T-helper 2 cell treated with Interferon-gamma antibody and Interleukin-4, amounts not matched to agents 5 μg/mL and 100 μg/mL, for 36 hours (primary cell): Measurements from ENCODE around the gene AGTPBP1.
A peak's percentile ranks its signal among the peaks of the same experiment; 100 is the strongest.
"Not testable (repeated sequence)": the region's sequence is repeated elsewhere in the genome, so short reads cannot be mapped to it uniquely, and the experiment has no call there.

Source experiments
- DNase-seq: peaks from one replicate; pipeline ENCODE4 v3.0.0; 2021; ENCODE audit warnings: low spot score
- H3K27ac Mint-ChIP-seq: one replicate; pipeline ENCODE4 v1.8.0; 2021; ENCODE audit warnings: mild to moderate bottlenecking, mixed read lengths
- H3K27me3 Mint-ChIP-seq: one replicate; pipeline ENCODE4 v1.8.0; 2021; ENCODE audit warnings: low read depth, mixed read lengths
- H3K36me3 Mint-ChIP-seq: one replicate; pipeline ENCODE4 v1.8.0; 2021; ENCODE audit warnings: low read depth, mixed read lengths
- H3K4me1 Mint-ChIP-seq: one replicate; pipeline ENCODE4 v1.8.0; 2021; ENCODE audit warnings: low read depth, mixed read lengths
- H3K4me3 Mint-ChIP-seq: one replicate; pipeline ENCODE4 v1.8.0; 2022; ENCODE audit warnings: mild to moderate bottlenecking, moderate library complexity, mixed read lengths
- H3K9me3 Mint-ChIP-seq: one replicate; pipeline ENCODE4 v1.8.0; 2021; ENCODE audit warnings: mixed read lengths

AGTPBP1 gene

DNA sequence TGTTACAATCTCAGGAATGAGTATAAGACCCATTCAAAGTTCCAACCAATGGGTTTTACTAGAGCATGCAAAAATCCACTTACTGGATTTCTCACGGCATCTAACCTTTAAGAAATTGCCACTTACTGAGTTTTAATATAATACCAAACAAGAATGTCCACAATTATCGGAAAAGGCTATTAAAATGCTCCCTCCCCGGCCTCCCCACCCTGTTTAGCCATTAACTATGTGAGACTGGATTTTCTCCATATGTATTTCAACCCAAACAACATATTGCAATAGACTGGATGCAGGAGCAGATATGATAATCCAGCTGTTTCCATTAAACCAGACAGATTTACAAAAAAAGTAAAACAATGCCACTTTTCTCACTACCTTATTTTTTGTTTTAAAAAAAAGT, 4.1 kb downstream of the AGTPBP1 start:
- Mint-ChIP-seq H3K27ac (no peak overlapping the region), H3K27me3 (no peaks in the 10 kb centered on the region), H3K9me3 (no peaks in the 10 kb centered on the region), H3K4me3 (no peak overlapping the region), H3K4me1 (peaks cover 35% of the 10 kb centered on the region), H3K36me3 (peaks cover 7% of the 10 kb centered on the region)
- no peak for DNase-seq

GRCh38 chr9:85730916-85731630, 10.7 kb downstream of the AGTPBP1 start:
- Mint-ChIP-seq H3K27me3 (no peaks in the 10 kb centered on the region), H3K36me3 (peaks cover 18% of the 10 kb centered on the region), H3K9me3 (no peaks in the 10 kb centered on the region), H3K4me3 (no peak overlapping the region), H3K4me1 (peaks cover 51% of the 10 kb centered on the region), H3K27ac (no peak overlapping the region)
- no peak for DNase-seq

DNA sequence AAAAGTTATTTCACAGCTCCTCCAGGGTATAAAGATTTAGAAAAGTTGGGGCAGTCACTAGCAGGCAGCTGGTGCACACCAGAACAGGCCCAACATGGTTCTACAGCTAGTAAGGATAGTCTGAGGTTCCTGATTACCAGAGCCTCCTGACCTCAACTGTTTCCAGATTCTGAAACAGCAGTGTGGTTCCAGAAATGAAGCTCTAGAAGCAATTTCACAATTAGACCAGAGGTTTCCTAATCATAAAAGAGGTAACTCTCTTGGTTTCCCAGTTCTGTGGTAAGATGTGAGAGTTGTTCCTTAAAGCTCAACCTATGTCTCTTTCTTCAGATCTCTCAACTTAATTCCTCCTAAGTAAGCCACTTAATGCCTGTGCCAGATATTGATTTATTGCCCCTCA, 11.9 kb downstream of the AGTPBP1 start:
- Mint-ChIP-seq H3K27me3 (no peaks in the 10 kb centered on the region), H3K4me1 (peaks cover 50% of the 10 kb centered on the region), H3K27ac (no peak overlapping the region), H3K36me3 (peaks cover 20% of the 10 kb centered on the region), H3K4me3 (no peak overlapping the region), H3K9me3 (no peaks in the 10 kb centered on the region)
- no peak for DNase-seq

DNA sequence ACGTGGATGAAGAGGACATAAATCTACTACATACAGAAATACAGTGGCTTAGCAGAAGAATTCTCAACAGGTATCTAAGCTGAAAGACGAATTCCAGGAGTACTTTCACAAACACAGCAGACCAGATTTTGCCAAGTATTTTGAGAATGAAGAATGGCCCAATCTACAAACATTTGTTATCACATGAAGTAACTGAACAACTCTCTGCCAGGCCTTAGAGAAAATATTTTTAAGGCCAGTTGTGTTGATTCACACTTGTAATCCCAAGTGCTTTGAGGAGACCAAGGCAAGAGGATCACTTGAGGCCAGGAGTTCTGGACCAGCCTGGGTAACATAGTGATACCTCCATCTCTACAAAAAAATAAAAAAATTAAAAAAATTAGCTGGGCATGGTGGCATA, 14.3 kb downstream of the AGTPBP1 start:
- Mint-ChIP-seq H3K9me3 (no peaks in the 10 kb centered on the region), H3K27ac (no peak overlapping the region), H3K36me3 (peaks cover 27% of the 10 kb centered on the region), H3K27me3 (no peaks in the 10 kb centered on the region), H3K4me3 (no peak overlapping the region), H3K4me1 (peaks cover 44% of the 10 kb centered on the region)
- no peak for DNase-seq

DNA sequence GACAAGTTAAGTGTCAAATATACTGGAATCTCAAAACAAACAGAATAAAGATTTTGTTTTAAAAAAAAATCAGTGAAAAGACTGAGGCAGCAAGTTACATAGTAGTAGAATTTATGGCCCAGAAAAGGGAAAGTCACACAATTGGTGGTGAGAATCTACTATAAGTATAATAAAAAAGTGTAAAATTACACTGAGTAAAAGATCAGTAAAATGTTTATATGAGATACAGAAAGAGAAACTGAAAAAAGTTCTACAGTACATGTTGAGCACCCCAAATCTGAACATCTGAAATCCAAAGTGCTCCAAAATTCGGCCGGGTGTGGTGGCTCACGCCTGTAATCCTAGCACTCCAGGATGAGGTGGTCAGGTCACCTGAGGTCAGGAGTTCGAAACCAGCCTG, 15.0 kb downstream of the AGTPBP1 start:
- Mint-ChIP-seq H3K4me1 (peaks cover 43% of the 10 kb centered on the region), H3K36me3 (peaks cover 33% of the 10 kb centered on the region), H3K9me3 (peaks cover 4% of the 10 kb centered on the region), H3K27me3 (no peaks in the 10 kb centered on the region), H3K4me3 (no peak overlapping the region), H3K27ac (no peak overlapping the region)
- DNase-seq: no peak

DNA sequence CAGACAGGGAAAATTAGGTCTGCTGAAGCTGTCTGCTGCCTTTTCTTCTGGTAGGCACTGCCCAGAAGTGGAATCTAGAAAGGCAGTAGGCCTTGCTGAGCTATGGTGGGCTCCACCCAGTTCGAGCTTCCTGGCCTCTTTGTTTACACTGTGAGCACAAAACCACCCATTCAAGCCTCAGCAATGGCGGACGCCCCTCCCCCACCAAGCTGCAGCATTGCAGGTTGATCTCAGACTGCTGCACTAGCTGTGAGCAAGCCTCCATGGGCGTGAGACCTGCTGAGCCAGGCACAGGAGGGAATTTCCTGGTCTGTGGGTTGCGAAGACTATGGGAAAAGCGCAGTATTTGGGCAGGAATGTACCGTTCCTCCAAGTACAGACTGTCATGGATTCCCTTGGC, 18.5 kb downstream of the AGTPBP1 start:
- Mint-ChIP-seq H3K9me3 (peaks cover 17% of the 10 kb centered on the region), H3K27ac (peak overlapping the region; percentile 41), H3K4me1 (peaks cover 34% of the 10 kb centered on the region), H3K27me3 (no peaks in the 10 kb centered on the region), H3K36me3 (peaks cover 44% of the 10 kb centered on the region), H3K4me3 (no peak overlapping the region)
- no peak for DNase-seq

DNA sequence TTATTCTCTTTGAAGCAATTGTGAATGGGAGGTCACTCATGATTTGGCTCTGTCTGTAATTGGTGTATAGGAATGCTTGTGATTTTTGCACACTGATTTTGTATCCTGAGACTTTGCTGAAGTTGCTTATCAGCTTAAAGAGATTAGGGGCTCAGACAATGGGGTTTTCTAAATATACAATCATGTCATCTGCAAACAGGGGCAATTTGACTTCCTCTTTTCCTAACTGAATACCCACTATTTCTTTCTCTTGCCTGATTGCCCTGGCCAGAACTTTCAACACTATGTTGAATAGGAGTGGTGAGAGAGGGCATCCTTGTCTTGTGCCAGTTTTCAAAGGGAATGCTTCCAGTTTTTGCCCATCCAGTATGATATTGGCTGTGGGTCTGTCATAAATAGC, 22.3 kb downstream of the AGTPBP1 start:
- Mint-ChIP-seq H3K36me3 (peaks cover 39% of the 10 kb centered on the region), H3K4me1 (peaks cover 30% of the 10 kb centered on the region), H3K9me3 (peaks cover 20% of the 10 kb centered on the region)
- not testable (repeated sequence) for H3K4me3 Mint-ChIP-seq, DNase-seq, H3K27me3 Mint-ChIP-seq, H3K27ac Mint-ChIP-seq

DNA sequence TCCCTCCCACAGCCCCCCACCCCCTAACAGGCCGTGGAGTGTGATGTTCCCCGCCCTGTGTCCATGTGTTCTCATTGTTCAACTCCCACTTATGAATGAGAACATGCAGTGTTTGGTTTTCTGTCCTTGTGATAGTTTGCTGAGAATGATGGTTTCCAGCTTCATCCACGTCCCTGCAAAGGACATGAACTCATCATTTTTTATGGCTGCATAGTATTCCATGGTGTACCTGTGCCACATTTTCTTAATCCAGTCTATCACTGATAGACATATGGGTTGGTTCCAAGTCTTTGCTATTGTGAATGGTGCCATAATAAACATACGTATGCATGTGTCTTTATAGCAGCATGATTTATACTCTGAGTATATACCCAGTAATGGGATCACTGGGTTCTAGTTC, 23.9 kb downstream of the AGTPBP1 start:
- Mint-ChIP-seq H3K4me1 (peaks cover 22% of the 10 kb centered on the region), H3K36me3 (peaks cover 28% of the 10 kb centered on the region), H3K9me3 (peaks cover 20% of the 10 kb centered on the region)
- not testable (repeated sequence) for DNase-seq, H3K27ac Mint-ChIP-seq, H3K27me3 Mint-ChIP-seq, H3K4me3 Mint-ChIP-seq

DNA sequence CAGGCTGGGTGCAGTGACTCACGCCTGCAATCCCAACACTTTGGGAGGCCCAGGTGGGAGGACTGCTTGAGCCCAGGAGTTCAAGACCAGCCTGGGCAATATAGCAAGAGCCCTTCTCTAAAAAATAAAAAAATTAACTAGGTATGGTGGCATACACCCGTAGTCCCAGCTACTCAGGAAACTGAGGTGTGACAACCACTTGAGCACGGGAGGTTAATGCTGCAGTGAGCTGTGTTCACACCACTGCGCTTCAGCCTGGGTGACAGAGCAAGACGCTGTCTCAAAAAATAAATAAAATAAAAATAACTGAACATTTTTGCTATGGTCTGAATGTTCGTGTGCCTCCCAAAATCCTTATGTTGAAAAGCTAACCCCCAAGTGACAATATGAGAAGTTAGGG, 24.5 kb downstream of the AGTPBP1 start:
- H3K9me3 Mint-ChIP-seq: peaks cover 18% of the 10 kb centered on the region
- no peak overlapping the region for H3K27ac Mint-ChIP-seq
- H3K4me3 Mint-ChIP-seq: no peak overlapping the region
- no peaks in the 10 kb centered on the region for H3K27me3 Mint-ChIP-seq
- H3K4me1 Mint-ChIP-seq: peaks cover 22% of the 10 kb centered on the region
- DNase-seq: no peak
- H3K36me3 Mint-ChIP-seq: peaks cover 23% of the 10 kb centered on the region

DNA sequence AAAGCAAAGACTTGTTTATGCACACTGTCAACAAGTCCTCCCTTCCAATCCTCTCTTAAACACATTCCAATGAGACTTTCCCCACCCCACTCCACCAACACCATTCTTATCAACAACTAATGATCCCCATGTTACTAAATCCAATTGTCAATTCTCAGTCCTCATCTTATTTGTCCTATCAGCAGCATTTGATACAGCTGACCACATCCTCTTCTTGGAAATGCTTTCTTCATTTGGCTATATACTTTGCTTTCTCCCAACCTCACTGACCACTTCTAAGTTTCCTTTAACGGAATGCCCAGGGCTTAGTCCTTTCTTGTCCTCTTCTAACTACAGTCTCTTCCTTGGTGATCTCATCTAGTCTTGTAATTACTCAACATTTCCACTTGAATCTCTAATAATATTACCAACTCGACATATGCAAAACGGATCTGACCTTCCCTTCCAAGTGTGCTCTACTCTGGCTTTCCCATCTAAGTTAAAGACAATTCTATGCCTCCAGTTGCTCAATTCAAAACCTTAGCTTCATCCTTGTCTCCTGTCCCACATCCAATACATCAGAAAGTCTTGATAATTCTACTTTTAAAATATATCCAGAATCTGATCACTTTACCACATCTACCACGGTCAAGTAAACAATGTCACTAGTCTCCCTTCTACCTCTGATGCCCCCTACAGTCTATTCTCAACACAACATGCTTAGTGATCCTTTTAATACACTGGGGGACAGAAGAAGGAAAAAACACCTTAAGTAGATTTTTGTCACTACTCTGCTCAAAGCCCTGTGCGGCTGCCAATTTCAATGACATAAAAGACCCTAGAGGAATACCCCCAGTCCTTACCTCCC, 25.5 kb downstream of the AGTPBP1 start:
- peak overlapping the region; percentile 9 for H3K27ac Mint-ChIP-seq
- H3K4me1 Mint-ChIP-seq: peaks cover 22% of the 10 kb centered on the region
- H3K4me3 Mint-ChIP-seq: no peak overlapping the region
- no peaks in the 10 kb centered on the region for H3K27me3 Mint-ChIP-seq
- no peak for DNase-seq
- peaks cover 17% of the 10 kb centered on the region for H3K9me3 Mint-ChIP-seq
- H3K36me3 Mint-ChIP-seq: peaks cover 17% of the 10 kb centered on the region

- H3K9me3 Mint-ChIP-seq: peaks cover 11% of the 10 kb centered on the region
- H3K4me1 Mint-ChIP-seq: peaks cover 22% of the 10 kb centered on the region
- no peak overlapping the region for H3K27ac Mint-ChIP-seq
- no peak for DNase-seq
- H3K36me3 Mint-ChIP-seq: peaks cover 12% of the 10 kb centered on the region
- no peaks in the 10 kb centered on the region for H3K27me3 Mint-ChIP-seq
- H3K4me3 Mint-ChIP-seq: no peak overlapping the region
Observed at GRCh38 chr9:85715587-85715986, 26.2 kb downstream of the AGTPBP1 start.

- DNase-seq: no peak
- H3K4me1 Mint-ChIP-seq: peaks cover 20% of the 10 kb centered on the region
- no peak overlapping the region for H3K4me3 Mint-ChIP-seq
- H3K36me3 Mint-ChIP-seq: peaks cover 17% of the 10 kb centered on the region
- H3K27ac Mint-ChIP-seq: no peak overlapping the region
- H3K27me3 Mint-ChIP-seq: no peaks in the 10 kb centered on the region
- H3K9me3 Mint-ChIP-seq: peaks cover 13% of the 10 kb centered on the region
Observed at GRCh38 chr9:85713897-85714296, 27.9 kb downstream of the AGTPBP1 start.

DNA sequence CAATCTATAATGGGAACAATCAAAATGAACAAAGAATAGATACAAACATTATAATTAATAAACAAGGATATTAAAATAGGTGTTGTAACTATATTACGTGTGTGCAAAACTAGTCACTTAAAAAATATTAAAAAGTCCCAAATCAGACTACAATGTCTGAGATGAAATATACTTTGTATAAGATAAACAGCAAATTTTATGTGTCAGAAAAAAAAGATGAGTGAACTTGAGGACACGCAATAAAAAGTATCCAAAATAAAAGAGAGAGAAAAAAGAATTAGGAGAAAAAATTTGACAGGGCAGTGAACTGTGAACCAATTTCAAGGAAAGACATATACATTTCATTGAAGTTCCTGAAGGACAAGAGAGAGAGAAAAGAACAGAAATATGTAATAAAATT, 37.0 kb downstream of the AGTPBP1 start:
- Mint-ChIP-seq H3K4me1 (peaks cover 12% of the 10 kb centered on the region), H3K27me3 (no peaks in the 10 kb centered on the region), H3K27ac (no peak overlapping the region), H3K9me3 (peaks cover 5% of the 10 kb centered on the region), H3K36me3 (peaks cover 19% of the 10 kb centered on the region), H3K4me3 (no peak overlapping the region)
- DNase-seq: no peak

GRCh38 chr9:85703398-85703797, 38.4 kb downstream of the AGTPBP1 start:
- H3K36me3 Mint-ChIP-seq: peaks cover 11% of the 10 kb centered on the region
- no peak overlapping the region for H3K4me3 Mint-ChIP-seq
- H3K27me3 Mint-ChIP-seq: no peaks in the 10 kb centered on the region
- H3K4me1 Mint-ChIP-seq: peaks cover 12% of the 10 kb centered on the region
- no peak for DNase-seq
- no peaks in the 10 kb centered on the region for H3K9me3 Mint-ChIP-seq
- H3K27ac Mint-ChIP-seq: no peak overlapping the region
